Sciatic nerve (tissue), 2 donors: ENCODE measurements around the gene MYO18B. TPM values are rescaled to one million over a fixed set of nuclear protein-coding genes. Genes with fewer than 3 reads are reported as not detected.

Source experiments
- ATAC-seq: fragments of 200-7000 bp; cut with Tn5 transposase; one replicate; pipeline ENCODE4 v1.9.1; 2020; ENCODE audit warnings: mild to moderate bottlenecking, moderate library complexity
- DNase-seq: peaks from one replicate; pipeline ENCODE4 v3.0.0-alpha.2; 2020; ENCODE audit warnings: low spot score
- intact Hi-C: fragments of 100-400 bp; cut with DNase I; formaldehyde crosslinking; loops from one replicate; pipeline ENCODE4 v1.14.2; 2022
- total RNA-seq: library from RNA; stranded (reverse); fragmentation: NEBNext Ultra II Directional; extraction: Animal tissue kit (Norgen Biotek cat#: 25700); gene quantifications from one replicate; pipeline ENCODE4 v1.2.1, GENCODE V29; 2021
- donor health status: DM: no; HTN: no; CAD: no.
- donor health status: DM: no; HTN: no; CAD: no.

Gene MYO18B
- total RNA-seq, 1 donor from 2014 or later: not detected

GRCh38 chr22:26043031-26043430 is 301.0 kb downstream of the MYO18B start:
- no peak for DNase-seq
- intact Hi-C loops: no loop called here
- ATAC-seq: no peak

DNA sequence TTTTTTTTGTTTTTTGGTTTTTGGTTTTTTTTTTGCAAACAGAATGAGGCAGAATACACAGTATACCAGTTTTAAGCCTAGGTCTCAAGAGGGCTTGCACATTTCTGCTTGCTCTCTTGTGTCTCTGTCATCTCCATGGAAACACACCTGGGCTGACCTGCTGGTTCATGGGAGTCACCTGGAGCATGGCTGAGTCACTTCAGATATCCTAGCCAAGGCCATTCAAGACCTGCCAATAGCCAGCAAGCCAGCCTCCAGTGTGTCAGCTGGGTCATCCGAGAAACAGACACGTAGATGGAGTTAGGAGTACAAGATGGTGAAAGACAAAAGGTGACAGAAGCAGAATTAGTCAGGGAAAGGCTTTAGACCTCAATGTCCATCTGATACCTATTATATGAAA is 303.1 kb downstream of the MYO18B start:
- DNase-seq (no peak), ATAC-seq (no peak)
- intact Hi-C loops: no loop called here

- ATAC-seq (no peak), DNase-seq (no peak)
- intact Hi-C loops: no loop called here
Observed at GRCh38 chr22:26045860-26046259, 303.9 kb downstream of the MYO18B start.

- intact Hi-C loops: no loop called here
- ATAC-seq: no peak
- no peak for DNase-seq
Observed at GRCh38 chr22:26047516-26047915, 305.5 kb downstream of the MYO18B start.

DNA sequence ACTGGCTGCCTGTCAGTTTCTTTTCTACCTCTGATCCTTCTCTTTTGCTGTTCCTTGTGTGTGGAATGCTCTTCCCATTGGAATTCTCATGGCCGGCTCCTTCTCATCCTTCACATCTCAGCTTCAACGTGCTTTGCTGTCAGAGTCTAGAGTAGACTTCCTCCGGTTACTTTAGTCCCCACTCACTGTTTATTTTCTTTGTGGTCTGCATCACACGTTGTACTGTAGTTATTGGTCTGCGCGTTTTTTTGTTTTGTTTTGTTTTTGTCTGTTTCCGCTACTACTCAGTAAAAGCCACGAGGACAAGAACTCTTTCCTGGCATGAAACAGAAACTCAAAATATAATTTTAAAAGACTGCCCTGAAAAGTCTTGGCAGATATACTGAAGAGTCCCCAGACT is 305.9 kb downstream of the MYO18B start:
- intact Hi-C loops: no loop called here
- no peak for DNase-seq
- ATAC-seq: no peak

- no peak for ATAC-seq
- intact Hi-C loops: no loop called here
- DNase-seq: no peak
Observed at GRCh38 chr22:26050079-26050478, 308.1 kb downstream of the MYO18B start.

- DNase-seq (no peak), ATAC-seq (no peak)
- intact Hi-C loops: no loop called here
Observed at GRCh38 chr22:26053737-26054316, 311.8 kb downstream of the MYO18B start.

GRCh38 chr22:26054841-26055605 is 313.0 kb downstream of the MYO18B start:
- DNase-seq (no peak), ATAC-seq (no peak)
- intact Hi-C loops: no loop called here

DNA sequence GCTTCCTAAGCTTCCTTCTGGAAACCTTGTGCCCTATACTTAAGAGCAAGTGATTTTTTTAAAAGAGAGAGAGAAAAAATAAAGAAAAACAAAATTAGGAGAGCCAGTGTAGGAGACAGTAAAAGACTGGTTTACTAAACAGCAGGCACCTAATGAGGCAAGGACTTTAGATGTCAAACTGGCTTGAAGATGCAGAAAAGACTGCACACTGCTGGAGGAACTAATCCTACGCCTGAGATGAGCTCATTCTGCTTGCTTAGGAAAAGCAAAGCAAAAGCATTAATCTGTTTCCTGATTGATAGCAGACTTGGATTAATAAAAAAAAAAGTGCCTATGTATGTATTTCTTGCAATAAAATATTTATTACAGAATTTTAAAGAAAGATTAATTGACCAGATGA is 313.7 kb downstream of the MYO18B start:
- ATAC-seq (no peak), DNase-seq (no peak)
- intact Hi-C loops: no loop called here

DNA sequence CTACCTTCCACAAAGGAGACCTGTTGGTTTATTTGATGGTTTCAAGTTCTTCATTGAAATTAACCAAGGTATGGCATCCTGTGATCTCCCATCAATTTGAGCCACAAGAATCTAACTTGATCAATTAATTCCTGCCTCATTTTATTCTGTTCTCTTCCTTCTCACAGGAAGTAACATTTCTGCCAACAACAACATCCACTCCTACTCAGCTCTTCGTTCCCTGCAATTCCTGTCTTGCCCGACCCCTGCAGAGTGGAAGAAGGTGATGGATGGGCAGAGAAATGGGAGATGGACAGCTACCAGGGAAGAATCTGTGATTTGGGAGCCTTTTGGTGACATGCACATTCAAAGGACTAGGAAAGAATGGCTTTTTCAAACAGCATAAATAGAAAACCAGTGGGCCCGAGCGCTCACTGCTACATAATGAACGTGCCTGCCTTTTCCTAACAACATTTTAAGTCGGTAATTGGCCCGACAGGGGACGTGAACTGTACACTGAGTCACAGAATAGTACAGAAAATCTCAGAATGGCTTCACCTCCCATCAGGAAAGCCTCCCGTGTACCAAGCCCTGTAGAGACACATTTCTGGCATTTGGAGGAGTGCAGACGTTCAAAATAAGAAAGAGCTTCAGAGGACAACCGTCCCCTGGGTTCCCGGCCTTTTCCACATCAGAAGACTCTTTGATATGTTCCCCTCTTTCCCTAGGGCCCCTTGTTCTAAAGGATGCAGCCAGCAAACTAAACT is 314.6 kb downstream of the MYO18B start:
- intact Hi-C loops: no loop called here
- ATAC-seq (no peak), DNase-seq (no peak)

DNA sequence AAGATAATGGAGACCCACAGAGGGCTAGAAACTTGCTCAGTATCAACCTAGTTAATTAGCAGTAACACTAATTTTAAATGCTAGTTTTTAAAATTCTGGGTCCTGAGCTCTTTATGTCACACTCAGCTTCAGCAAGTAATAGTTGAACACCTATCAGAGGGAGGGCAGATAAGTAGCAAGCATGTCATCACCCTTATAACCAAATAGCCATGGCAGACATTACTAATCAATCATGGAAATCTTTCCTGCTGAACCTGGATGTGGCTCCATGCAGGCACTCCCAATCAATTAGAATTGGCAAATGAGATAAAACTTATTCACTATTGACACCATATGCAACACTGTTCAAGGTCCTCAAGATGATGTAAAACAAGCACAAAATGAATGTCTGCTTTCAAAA is 315.7 kb downstream of the MYO18B start:
- intact Hi-C loops: no loop called here
- no peak for ATAC-seq

DNA sequence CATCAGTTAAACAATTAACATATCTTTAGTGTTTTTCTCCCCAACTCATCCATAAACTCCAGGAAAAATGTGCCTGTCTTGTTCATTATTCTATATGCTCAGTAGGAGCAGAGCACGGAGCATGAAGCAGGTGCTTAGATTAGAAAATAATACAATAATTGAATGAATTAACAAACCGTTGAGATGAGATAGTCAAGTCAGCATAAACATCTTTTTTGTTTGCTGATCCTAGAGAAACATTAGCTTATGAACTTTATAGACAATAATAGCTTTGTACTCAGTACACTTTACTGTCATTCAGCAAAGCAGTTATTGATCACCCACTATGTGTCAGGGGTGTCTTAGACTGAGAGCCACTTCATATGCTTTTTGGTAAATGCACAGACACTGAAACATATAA is 322.1 kb downstream of the MYO18B start:
- ATAC-seq (no peak), DNase-seq (no peak)
- intact Hi-C loops: no loop called here

More for the DNA sequence above, 315.7 kb downstream of the MYO18B start:
- no peak for DNase-seq

- intact Hi-C loops: no loop called here
- ATAC-seq: no peak
- no peak for DNase-seq
Observed at GRCh38 chr22:26065847-26066246, 323.9 kb downstream of the MYO18B start.

DNA sequence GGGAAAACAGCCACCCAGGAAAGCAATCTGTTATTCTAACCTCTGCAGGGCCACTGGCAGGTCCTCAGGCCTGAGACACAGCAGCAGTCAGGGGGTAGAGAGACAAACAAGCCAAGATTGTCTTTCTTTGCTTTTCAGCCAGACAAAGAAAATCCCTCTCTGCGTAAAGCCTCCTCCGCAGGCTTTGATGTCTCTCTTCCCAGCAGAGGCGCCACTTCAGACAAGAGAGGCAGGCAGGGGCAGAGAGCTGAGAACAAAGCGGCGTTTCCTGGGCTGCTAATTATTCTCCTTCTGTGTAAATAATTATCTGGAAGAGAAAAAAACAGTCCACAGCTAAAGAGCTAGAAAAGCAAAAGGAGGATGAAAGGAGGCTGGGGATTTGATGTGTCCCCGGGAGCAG is 324.5 kb downstream of the MYO18B start:
- ATAC-seq (no peak), DNase-seq (no peak)
- intact Hi-C loops: no loop called here

GRCh38 chr22:26068571-26068970 is 326.6 kb downstream of the MYO18B start:
- DNase-seq (no peak), ATAC-seq (no peak)
- intact Hi-C loops: no loop called here

DNA sequence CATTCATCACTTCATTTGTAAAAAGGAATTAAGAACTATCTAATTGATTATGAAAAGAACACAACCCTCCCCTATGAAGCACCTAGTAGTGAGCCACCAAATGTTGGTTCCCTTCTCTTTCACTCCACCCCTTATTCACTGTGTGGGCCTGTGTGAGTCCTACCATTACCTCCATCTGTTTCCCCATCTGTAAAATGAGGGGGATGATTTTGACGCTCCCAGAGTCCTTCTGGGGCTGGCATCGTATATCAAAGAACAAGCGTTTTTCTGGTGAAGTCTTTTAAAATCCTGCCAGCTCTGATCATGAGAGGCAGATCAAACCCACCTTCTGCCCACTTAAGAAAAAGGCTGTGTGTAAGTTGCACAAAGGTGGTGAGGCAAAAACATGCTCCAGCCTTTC is 330.6 kb downstream of the MYO18B start:
- DNase-seq (no peak), ATAC-seq (no peak)
- intact Hi-C loops: no loop called here

DNA sequence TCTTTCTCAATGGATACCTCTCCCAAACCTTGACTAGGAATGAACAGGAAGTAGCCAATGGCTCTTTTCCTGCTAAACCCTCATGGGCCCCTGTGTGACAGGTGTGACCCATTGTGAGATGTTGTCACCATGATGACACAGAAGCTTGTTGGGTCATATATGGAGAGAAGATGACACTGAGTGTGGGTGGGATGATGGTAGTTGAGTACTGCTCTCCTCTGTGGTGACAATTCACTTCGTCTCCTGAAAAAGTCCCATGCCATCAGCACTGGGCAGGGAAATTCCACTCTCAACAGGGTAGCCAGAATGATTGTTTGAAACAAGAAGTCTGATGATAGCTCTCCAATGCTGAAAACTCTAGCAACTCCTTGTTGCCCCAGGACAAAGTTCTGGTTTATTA is 333.3 kb downstream of the MYO18B start:
- no peak for ATAC-seq
- DNase-seq: no peak
- intact Hi-C loops: no loop called here

DNA sequence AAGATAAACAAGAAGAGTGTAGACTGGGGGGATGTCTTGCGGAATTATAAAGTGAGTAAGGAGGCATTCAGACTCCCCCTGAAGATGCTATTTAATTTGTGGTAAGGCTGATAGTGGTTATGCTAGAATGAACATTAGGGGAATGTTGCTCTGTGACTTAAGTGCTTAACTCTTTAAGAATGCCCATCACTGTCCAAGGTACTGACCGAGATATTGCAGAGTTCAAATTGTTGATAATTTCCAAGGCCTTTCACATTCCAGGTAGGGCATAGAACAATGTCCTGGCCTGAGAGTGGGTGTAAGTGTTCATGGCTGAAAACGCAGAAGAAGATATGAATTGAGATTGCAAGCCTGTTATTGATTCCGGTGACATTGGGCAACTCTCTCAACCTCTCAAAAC is 337.0 kb downstream of the MYO18B start:
- DNase-seq (no peak), ATAC-seq (no peak)
- intact Hi-C loops: no loop called here
